Femur (tissue), 1 donor: Measurements from ENCODE around the gene DPEP1.
"Not testable (repeated sequence)": the region's sequence is repeated elsewhere in the genome, so short reads cannot be mapped to it uniquely, and the experiment has no call there.

ENCODE experiments used
- DNase-seq: peaks from one replicate; pipeline ENCODE4 v3.0.0-alpha.2; 2017

The DPEP1 gene

GRCh38 chr16:89613231-89613953, at the start of gene DPEP1:
TSS of gene DPEP1 (plus strand) at chr16:89613642. CDS start at chr16:89630411, 16,769 bp downstream.
- DNase-seq = no peak

GRCh38 chr16:89564476-89565255, 48.8 kb upstream of the DPEP1 start:
- no peak for DNase-seq

GRCh38 chr16:89565256-89565505, 48.3 kb upstream of the DPEP1 start:
- no peak for DNase-seq

- DNase-seq = peak; percentile 56
Observed at GRCh38 chr16:89565506-89566372, 47.7 kb upstream of the DPEP1 start.

- DNase-seq = no peak
Observed at GRCh38 chr16:89567656-89568594, 45.5 kb upstream of the DPEP1 start.

- DNase-seq = no peak
Observed at GRCh38 chr16:89569506-89570341, 43.7 kb upstream of the DPEP1 start.

- no peak for DNase-seq
Observed at GRCh38 chr16:89570342-89570923, 43.0 kb upstream of the DPEP1 start.

GRCh38 chr16:89570983-89571598, 42.4 kb upstream of the DPEP1 start:
- not testable (repeated sequence) for DNase-seq

GRCh38 chr16:89571636-89572035, 41.8 kb upstream of the DPEP1 start:
- no peak for DNase-seq

- DNase-seq = no peak
Observed at GRCh38 chr16:89572073-89572484, 41.4 kb upstream of the DPEP1 start.

GRCh38 chr16:89572485-89573205, 40.8 kb upstream of the DPEP1 start:
- DNase-seq = no peak

- no peak for DNase-seq
Observed at GRCh38 chr16:89573826-89574680, 39.4 kb upstream of the DPEP1 start.

GRCh38 chr16:89574681-89575246, 38.7 kb upstream of the DPEP1 start:
- peak; percentile 56 for DNase-seq

- DNase-seq = no peak
Observed at GRCh38 chr16:89575247-89576152, 37.9 kb upstream of the DPEP1 start, which contains the start of gene CPNE7. TSS of gene CPNE7 (plus strand) at chr16:89575758. CDS start at chr16:89575898, 140 bp downstream.

- DNase-seq = no peak
Observed at GRCh38 chr16:89576153-89577054, 37.0 kb upstream of the DPEP1 start.
